GM12878 (cell line): ENCODE data around the gene ESPL1.

Experiments
- CTCF ChIP-seq, 3 experiments: IDR thresholded peaks in 2 of 3; conservative IDR thresholded peaks in 1 of 3; 2 replicates each; pipeline ENCODE4 v1.5.1; 2011; ENCODE audit warnings: low read depth in 3 of 3, low read length in 3 of 3, mild to moderate bottlenecking in 3 of 3, control low read depth in 2 of 3, moderate library complexity in 2 of 3, inconsistent platforms in 1 of 3, mixed read lengths in 1 of 3; ENCODE audit not compliant: control insufficient read depth in 2 of 3, insufficient read depth in 1 of 3; ENCODE audit errors: extremely low read depth in 1 of 3
- RB1 ChIP-seq: fragments of 450-650 bp; formaldehyde crosslinking; IDR thresholded peaks from 2 replicates; pipeline ENCODE4 v1.6.1; 2017; ENCODE audit warnings: mild to moderate bottlenecking, borderline replicate concordance
- SIX5 ChIP-seq: IDR thresholded peaks from 2 replicates; pipeline ENCODE4 v1.6.1; 2011; ENCODE audit warnings: mild to moderate bottlenecking, low read depth, low read length, moderate library complexity; ENCODE audit not compliant: severe bottlenecking
- SP1 ChIP-seq: IDR thresholded peaks from one replicate; pipeline ENCODE4 v1.6.1; 2011; ENCODE audit warnings: low read depth, low read length
- SREBF1 ChIP-seq: IDR thresholded peaks from 2 replicates; pipeline ENCODE4 v1.6.1; 2012; ENCODE audit warnings: mild to moderate bottlenecking, low read length
- USF1 ChIP-seq: IDR thresholded peaks from 2 replicates; pipeline ENCODE4 v1.6.1; 2011; ENCODE audit warnings: borderline replicate concordance, low read depth, mild to moderate bottlenecking, moderate library complexity, mixed read lengths, low read length; ENCODE audit not compliant: insufficient read depth; ENCODE audit errors: extremely low read length
- ZZZ3 ChIP-seq: IDR thresholded peaks from 2 replicates; pipeline ENCODE4 v1.6.1; 2011; ENCODE audit warnings: low read depth; ENCODE audit not compliant: control insufficient read depth, insufficient read length

GRCh38 chr12:53254816-53255545, 13.1 kb upstream of the ESPL1 start:
- TF ChIP-seq SIX5: no peak
- TF ChIP-seq SREBF1: no peak
- TF ChIP-seq RB1: no peak
- no peak for TF ChIP-seq USF1
- no peak for TF ChIP-seq CTCF (IDR thresholded peaks at IDR 0.05 in 2 of 3, conservative IDR thresholded peaks at IDR 0.05 in 1 of 3; ENCODE audit: control insufficient read depth in 2 of 3, extremely low read depth in 1 of 3, insufficient read depth in 1 of 3, low read depth in 3 of 3, low read length in 3 of 3)
- no peak for TF ChIP-seq ZZZ3
- no peak for TF ChIP-seq SP1
